GM12878 (cell line): ENCODE results near the gene NDUFB11. TPM values are rescaled to one million over a fixed set of nuclear protein-coding genes. Genes with fewer than 3 reads are reported as not detected.

Experiments used
- KAT2A ChIP-seq: conservative IDR thresholded peaks from 2 replicates; pipeline ENCODE4 v1.6.1; 2011; ENCODE audit warnings: low read depth, low read length; ENCODE audit not compliant: control insufficient read depth
- SUZ12 ChIP-seq: fragments of 200-600 bp; sonication (generic); IDR thresholded peaks from one replicate; pipeline ENCODE4 v1.6.1; 2018; ENCODE audit warnings: antibody characterized with exemption, mild to moderate bottlenecking; ENCODE audit not compliant: unreplicated experiment
- polyA plus RNA-seq, 11 experiments: library from polyadenylated mRNA; depleted of rRNA in 4 of 11; unstranded in 6 of 11; stranded (reverse) in 5 of 11; fragments of >200 nt; fragmentation: Nextera tagmentation in 4 of 11; fragmentation: Illumina TruSeq in 1 of 11; extraction: Ambion mirVana in 4 of 11; extraction: Trizol in 1 of 11; gene quantifications; 1 replicate in 1 of 11; 2 replicates in 10 of 11; pipeline versions ENCODE4 v1.2.1 to v1.2.3, GENCODE V29; 2011 to 2016; ENCODE audit warnings: inconsistent platforms in 2 of 11, missing spikeins in 2 of 11, low read depth in 1 of 11
- total RNA-seq, 4 experiments: library from RNA; depleted of rRNA in 3 of 4; stranded (reverse); fragments of >200 nt in 3 of 4; fragmentation: Illumina TruSeq in 1 of 4; extraction: Trizol in 1 of 4; gene quantifications; 2 replicates each; pipeline versions ENCODE4 v1.2.1 to v1.2.3, GENCODE V29; 2013 to 2021
- TF ChIP-seq, protein P1 (sequence below): fragments of 150-350 bp; IDR thresholded peaks from 2 replicates; pipeline ENCODE4 v1.6.1; 2014; ENCODE audit warnings: mild to moderate bottlenecking, low read depth, low read length
- TF ChIP-seq, protein P2 (sequence below): fragments of 450-650 bp; formaldehyde crosslinking; IDR thresholded peaks from 2 replicates; pipeline ENCODE4 v1.4.0; 2022; ENCODE audit warnings: mild to moderate bottlenecking, moderate library complexity
- TF ChIP-seq, protein P3 (sequence below): IDR thresholded peaks from 2 replicates; pipeline ENCODE4 v1.6.1; 2011; ENCODE audit warnings: low read depth, mild to moderate bottlenecking, low read length, moderate library complexity, borderline replicate concordance; ENCODE audit errors: extremely low read depth

NDUFB11 gene
- total and polyA plus RNA-seq, 10 of the 15 experiments (the other 5 are each of a cell fraction or from before 2014, with no cell fraction given): 16.1 to 202 (median 83.3) TPM

DNA sequence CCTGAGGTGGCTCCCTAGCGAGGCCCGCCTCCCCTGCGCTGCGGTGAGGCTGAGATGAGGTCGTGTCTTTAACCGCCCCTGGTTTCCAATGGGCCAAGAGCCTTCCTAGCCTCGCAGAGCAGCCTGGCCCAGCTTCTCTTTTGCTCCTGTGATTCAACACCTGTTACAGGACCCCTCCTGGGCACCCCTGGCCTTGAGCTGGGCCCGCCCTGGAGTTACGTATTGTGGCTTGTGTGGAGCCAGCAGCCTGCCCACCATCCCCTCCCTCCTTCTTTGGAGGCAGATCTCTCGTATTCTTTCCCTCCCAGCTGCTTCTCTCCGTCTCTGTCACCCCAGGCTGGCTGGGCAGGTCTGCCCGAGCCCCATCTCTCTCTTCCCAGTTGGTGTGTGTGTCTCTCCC, 29.9 kb upstream of the NDUFB11 start (continued):
- TF ChIP-seq, protein P1, sequence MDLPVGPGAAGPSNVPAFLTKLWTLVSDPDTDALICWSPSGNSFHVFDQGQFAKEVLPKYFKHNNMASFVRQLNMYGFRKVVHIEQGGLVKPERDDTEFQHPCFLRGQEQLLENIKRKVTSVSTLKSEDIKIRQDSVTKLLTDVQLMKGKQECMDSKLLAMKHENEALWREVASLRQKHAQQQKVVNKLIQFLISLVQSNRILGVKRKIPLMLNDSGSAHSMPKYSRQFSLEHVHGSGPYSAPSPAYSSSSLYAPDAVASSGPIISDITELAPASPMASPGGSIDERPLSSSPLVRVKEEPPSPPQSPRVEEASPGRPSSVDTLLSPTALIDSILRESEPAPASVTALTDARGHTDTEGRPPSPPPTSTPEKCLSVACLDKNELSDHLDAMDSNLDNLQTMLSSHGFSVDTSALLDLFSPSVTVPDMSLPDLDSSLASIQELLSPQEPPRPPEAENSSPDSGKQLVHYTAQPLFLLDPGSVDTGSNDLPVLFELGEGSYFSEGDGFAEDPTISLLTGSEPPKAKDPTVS: no peak
- no peak for TF ChIP-seq SUZ12
- no peak for TF ChIP-seq KAT2A
- TF ChIP-seq, protein P2, sequence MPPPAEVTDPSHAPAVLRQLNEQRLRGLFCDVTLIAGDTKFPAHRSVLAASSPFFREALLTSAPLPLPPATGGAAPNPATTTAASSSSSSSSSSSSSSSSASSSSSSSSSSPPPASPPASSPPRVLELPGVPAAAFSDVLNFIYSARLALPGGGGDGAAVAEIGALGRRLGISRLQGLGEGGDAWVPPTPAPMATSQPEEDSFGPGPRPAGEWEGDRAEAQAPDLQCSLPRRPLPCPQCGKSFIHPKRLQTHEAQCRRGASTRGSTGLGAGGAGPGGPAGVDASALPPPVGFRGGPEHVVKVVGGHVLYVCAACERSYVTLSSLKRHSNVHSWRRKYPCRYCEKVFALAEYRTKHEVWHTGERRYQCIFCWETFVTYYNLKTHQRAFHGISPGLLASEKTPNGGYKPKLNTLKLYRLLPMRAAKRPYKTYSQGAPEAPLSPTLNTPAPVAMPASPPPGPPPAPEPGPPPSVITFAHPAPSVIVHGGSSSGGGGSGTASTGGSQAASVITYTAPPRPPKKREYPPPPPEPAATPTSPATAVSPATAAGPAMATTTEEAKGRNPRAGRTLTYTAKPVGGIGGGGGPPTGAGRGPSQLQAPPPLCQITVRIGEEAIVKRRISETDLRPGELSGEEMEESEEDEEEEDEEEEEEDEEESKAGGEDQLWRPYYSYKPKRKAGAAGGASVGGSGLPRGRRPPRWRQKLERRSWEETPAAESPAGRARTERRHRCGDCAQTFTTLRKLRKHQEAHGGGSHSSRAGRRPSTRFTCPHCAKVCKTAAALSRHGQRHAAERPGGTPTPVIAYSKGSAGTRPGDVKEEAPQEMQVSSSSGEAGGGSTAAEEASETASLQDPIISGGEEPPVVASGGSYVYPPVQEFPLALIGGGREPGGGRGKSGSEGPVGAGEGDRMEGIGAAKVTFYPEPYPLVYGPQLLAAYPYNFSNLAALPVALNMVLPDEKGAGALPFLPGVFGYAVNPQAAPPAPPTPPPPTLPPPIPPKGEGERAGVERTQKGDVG (CRISPR knock-in tag): no peak
- TF ChIP-seq, protein P3, sequence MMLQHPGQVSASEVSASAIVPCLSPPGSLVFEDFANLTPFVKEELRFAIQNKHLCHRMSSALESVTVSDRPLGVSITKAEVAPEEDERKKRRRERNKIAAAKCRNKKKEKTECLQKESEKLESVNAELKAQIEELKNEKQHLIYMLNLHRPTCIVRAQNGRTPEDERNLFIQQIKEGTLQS: no peak
